Globus pallidus (tissue), 1 donor: ENCODE results near the gene GIGYF2.
A peak's percentile ranks its signal among the peaks of the same experiment; 100 is the strongest.

ENCODE experiments used
- DNase-seq: peaks from one replicate; pipeline ENCODE4 v3.0.0-alpha.2; 2015; ENCODE audit warnings: low spot score

The GIGYF2 gene

GRCh38 chr2:232863996-232864395 lies 166.9 kb downstream of the GIGYF2 start:
- no peak for DNase-seq

- DNase-seq: no peak
Observed at GRCh38 chr2:232865165-232865564, 168.0 kb downstream of the GIGYF2 start.

GRCh38 chr2:232866104-232866503 lies 169.0 kb downstream of the GIGYF2 start:
- DNase-seq: no peak

- no peak for DNase-seq
Observed at GRCh38 chr2:232869138-232870017, 172.2 kb downstream of the GIGYF2 start.

GRCh38 chr2:232870018-232870765 lies 173.1 kb downstream of the GIGYF2 start, which contains the start of gene SNORC:
Gene SNORC (plus strand): TSS chr2:232870264. CDS start chr2:232870342, 78 bp downstream.
- no peak for DNase-seq

GRCh38 chr2:232870766-232871371 lies 173.7 kb downstream of the GIGYF2 start:
- DNase-seq: no peak

GRCh38 chr2:232871418-232871834 lies 174.3 kb downstream of the GIGYF2 start:
- peak; percentile 42 for DNase-seq

GRCh38 chr2:232871835-232872736 lies 175.0 kb downstream of the GIGYF2 start:
- peak; percentile 98 for DNase-seq

GRCh38 chr2:232872826-232873225 lies 175.7 kb downstream of the GIGYF2 start:
- peak; percentile 82 for DNase-seq

GRCh38 chr2:232873292-232873908 lies 176.3 kb downstream of the GIGYF2 start:
- DNase-seq: peak; percentile 63

- DNase-seq: no peak
Observed at GRCh38 chr2:232873909-232874641, 176.9 kb downstream of the GIGYF2 start.

GRCh38 chr2:232874677-232875223 lies 177.6 kb downstream of the GIGYF2 start:
- DNase-seq: no peak

- DNase-seq: peak; percentile 53
Observed at GRCh38 chr2:232875256-232876121, 178.4 kb downstream of the GIGYF2 start.

- DNase-seq: peak; percentile 43
Observed at GRCh38 chr2:232876161-232876977, 179.2 kb downstream of the GIGYF2 start.

GRCh38 chr2:232876978-232877441 lies 179.9 kb downstream of the GIGYF2 start:
- DNase-seq: no peak

GRCh38 chr2:232877940-232878511 lies 180.9 kb downstream of the GIGYF2 start:
- no peak for DNase-seq

- DNase-seq: no peak
Observed at GRCh38 chr2:232878855-232879617, 181.9 kb downstream of the GIGYF2 start.
